GM21737 (cell line): Measurements from ENCODE around the gene CD83.

Experiments
- ATAC-seq: cut with Tn5 transposase; IDR thresholded peaks from one replicate; pipeline ENCODE4 v1.9.1; 2021; ENCODE audit warnings: mild to moderate bottlenecking, moderate library complexity; ENCODE audit not compliant: unreplicated experiment

The CD83 gene

GRCh38 chr6:14123386-14124111, 6.0 kb downstream of the CD83 start:
- no peak for ATAC-seq

GRCh38 chr6:14125346-14125745, 7.8 kb downstream of the CD83 start:
- no peak for ATAC-seq

- ATAC-seq, result no peak
These were observed 8.6 kb downstream of the CD83 start for GRCh38 chr6:14126191-14126590.

- no peak for ATAC-seq
These were observed 10.0 kb downstream of the CD83 start for GRCh38 chr6:14127611-14128010.

GRCh38 chr6:14128012-14128411, 10.4 kb downstream of the CD83 start:
- ATAC-seq, result no peak

GRCh38 chr6:14128746-14129145, 11.2 kb downstream of the CD83 start:
- no peak for ATAC-seq

- ATAC-seq, result no peak
These were observed 12.0 kb downstream of the CD83 start for GRCh38 chr6:14129575-14129974.

GRCh38 chr6:14130435-14131075, 13.0 kb downstream of the CD83 start:
- no peak for ATAC-seq

GRCh38 chr6:14131579-14131978, 14.0 kb downstream of the CD83 start:
- ATAC-seq, result no peak

GRCh38 chr6:14132244-14132920, 14.8 kb downstream of the CD83 start:
- no peak for ATAC-seq

GRCh38 chr6:14132921-14133275, 15.3 kb downstream of the CD83 start:
- no peak for ATAC-seq

- ATAC-seq, result no peak
These were observed 16.8 kb downstream of the CD83 start for GRCh38 chr6:14134211-14134910.

GRCh38 chr6:14135893-14136539, 18.4 kb downstream of the CD83 start:
- no peak for ATAC-seq

- ATAC-seq, result no peak
These were observed 21.2 kb downstream of the CD83 start for GRCh38 chr6:14138701-14139215.

GRCh38 chr6:14141351-14142062, 23.9 kb downstream of the CD83 start:
- no peak for ATAC-seq

GRCh38 chr6:14142063-14142450, 24.5 kb downstream of the CD83 start:
- no peak for ATAC-seq

GRCh38 chr6:14142511-14143223, 25.1 kb downstream of the CD83 start:
- no peak for ATAC-seq

GRCh38 chr6:14143305-14143704, 25.7 kb downstream of the CD83 start:
- no peak for ATAC-seq

GRCh38 chr6:14144678-14145113, 27.1 kb downstream of the CD83 start:
- ATAC-seq, result no peak
